ENCODE measurements around the gene CBX4.

CBX4 gene

DNA sequence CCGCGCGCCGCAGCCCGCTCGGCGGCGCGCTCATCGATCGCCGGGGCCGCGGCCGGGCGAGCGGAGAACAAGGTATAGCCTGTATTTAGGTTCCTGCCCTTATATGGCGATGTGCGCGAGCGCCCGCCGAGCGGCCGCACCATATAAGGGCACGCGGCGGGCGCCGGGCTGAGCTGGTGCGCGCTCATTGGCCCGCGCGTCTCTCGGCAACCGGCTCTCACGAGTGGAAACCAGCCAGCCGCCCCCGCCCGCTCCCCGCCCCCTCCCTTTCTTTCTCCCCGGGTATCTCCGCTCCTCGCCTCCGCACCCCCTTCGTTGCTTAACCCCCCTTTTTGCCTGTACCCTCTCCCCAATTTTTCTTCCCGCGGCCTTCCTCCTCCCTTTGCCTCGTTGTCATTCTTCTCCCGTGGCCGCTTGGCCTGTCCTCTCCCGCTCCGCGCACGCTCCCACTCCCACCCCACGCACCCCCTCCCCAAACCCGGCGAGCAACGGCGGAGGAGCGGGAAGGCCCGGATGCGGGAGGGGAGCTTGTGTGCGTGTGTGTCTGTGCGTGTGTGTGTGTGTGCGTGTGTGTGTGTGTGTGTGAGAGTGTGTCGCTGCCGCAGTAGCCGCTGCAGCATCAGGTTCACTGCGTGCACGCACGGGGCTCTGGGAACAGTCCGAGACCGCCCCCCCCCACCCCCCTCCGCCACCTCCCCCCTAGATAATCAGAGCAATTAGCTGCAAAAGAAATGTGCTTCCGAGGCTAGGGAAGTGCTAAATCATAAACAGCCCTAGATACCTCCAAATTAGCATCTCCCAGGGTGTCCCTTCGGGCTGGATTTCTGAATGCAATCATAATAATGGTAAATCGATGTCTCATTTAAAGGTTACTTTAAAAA is 28.9 kb downstream of the CBX4 start:
- Histone ChIP-seq H3K27me3 (ENCODE audit: low read length) (no peaks in the 10 kb centered on the region), H3K27ac (ENCODE audit: low read depth, low read length) (no peak overlapping the region), H2AFZ (ENCODE audit: low read depth, low read length, severe bottlenecking) (no peak overlapping the region), H3K4me2 (ENCODE audit: low read depth, low read length, poor library complexity, severe bottlenecking) (peak overlapping the region; percentile 36), H3K79me2 (ENCODE audit: insufficient read depth, low read length) (no peaks in the 10 kb centered on the region), H3K4me3 (ENCODE audit: insufficient read depth, low read length, poor library complexity, severe bottlenecking) (no peak overlapping the region), H3K9me2 (replicated peaks; ENCODE audit: insufficient read depth, low read length) (no peaks in the 10 kb centered on the region), H3F3A (ENCODE audit: insufficient read depth) (peaks cover 3% of the 10 kb centered on the region; the same call in 1 of the 2 replicates), H3K9me3 (ENCODE audit: insufficient read depth, low read length) (no peaks in the 10 kb centered on the region), H3K9ac (ENCODE audit: low read length) (no peak overlapping the region), H4K20me1 (ENCODE audit: low read depth, low read length) (no peaks in the 10 kb centered on the region), H3K36me3 (ENCODE audit: low read length) (no peaks in the 10 kb centered on the region)
- no peak for TF ChIP-seq EZH2phosphoT487 (conservative IDR thresholded peaks at IDR 0.05; ENCODE audit: low read length)
- TF ChIP-seq, protein P1, sequence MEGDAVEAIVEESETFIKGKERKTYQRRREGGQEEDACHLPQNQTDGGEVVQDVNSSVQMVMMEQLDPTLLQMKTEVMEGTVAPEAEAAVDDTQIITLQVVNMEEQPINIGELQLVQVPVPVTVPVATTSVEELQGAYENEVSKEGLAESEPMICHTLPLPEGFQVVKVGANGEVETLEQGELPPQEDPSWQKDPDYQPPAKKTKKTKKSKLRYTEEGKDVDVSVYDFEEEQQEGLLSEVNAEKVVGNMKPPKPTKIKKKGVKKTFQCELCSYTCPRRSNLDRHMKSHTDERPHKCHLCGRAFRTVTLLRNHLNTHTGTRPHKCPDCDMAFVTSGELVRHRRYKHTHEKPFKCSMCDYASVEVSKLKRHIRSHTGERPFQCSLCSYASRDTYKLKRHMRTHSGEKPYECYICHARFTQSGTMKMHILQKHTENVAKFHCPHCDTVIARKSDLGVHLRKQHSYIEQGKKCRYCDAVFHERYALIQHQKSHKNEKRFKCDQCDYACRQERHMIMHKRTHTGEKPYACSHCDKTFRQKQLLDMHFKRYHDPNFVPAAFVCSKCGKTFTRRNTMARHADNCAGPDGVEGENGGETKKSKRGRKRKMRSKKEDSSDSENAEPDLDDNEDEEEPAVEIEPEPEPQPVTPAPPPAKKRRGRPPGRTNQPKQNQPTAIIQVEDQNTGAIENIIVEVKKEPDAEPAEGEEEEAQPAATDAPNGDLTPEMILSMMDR (IDR thresholded peaks at IDR 0.05; ENCODE audit: insufficient read depth, low read length, poor library complexity, severe bottlenecking) = no peak

DNA sequence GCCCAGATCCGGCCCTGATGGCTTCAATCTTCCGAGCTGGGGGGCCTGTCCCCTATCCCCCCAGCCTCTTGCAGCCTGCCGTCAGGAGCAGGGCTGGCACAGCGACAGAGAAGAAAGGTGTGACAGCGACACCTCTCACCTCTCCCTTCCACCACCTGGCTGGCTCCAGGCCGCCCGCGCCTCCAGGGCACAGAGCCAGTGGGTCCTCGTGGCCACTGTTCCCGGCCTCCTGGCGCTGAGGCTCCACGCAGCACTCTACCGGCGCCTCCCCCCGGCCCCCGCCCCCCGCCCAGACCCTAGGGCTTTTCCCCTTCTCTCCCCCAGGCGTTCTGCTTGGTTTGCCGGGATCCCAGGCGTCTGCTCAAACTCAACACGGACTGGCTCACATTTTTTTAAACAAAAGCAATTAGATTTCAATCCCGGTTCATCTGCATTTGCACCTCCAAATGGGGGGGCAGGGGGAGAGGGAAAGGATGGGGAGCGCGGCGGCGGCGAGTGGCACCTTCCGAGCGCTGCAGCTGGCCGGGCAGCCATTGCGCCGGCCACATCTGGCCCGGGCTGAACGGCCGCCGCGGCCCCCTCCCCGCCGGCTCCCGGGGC is 29.6 kb downstream of the CBX4 start:
- TF ChIP-seq, protein P1 (IDR thresholded peaks at IDR 0.05; ENCODE audit: insufficient read depth, low read length, poor library complexity, severe bottlenecking) = no peak
- TF ChIP-seq EZH2phosphoT487 (conservative IDR thresholded peaks at IDR 0.05; ENCODE audit: low read length) = no peak
- no peaks in the 10 kb centered on the region for H3K36me3 ChIP-seq (ENCODE audit: low read length)
- no peak overlapping the region for H2AFZ ChIP-seq (ENCODE audit: low read depth, low read length, severe bottlenecking)
- no peaks in the 10 kb centered on the region for H3K9me2 ChIP-seq (replicated peaks; ENCODE audit: insufficient read depth, low read length)
- no peaks in the 10 kb centered on the region for H3K79me2 ChIP-seq (ENCODE audit: insufficient read depth, low read length)
- H3F3A ChIP-seq (ENCODE audit: insufficient read depth) = peaks cover 4% of the 10 kb centered on the region
- peak overlapping the region; percentile 28 for H3K4me2 ChIP-seq (ENCODE audit: low read depth, low read length, poor library complexity, severe bottlenecking)
- no peak overlapping the region for H3K4me3 ChIP-seq (ENCODE audit: insufficient read depth, low read length, poor library complexity, severe bottlenecking)
- H4K20me1 ChIP-seq (ENCODE audit: low read depth, low read length) = no peaks in the 10 kb centered on the region
- no peaks in the 10 kb centered on the region for H3K27me3 ChIP-seq (ENCODE audit: low read length)
- H3K9ac ChIP-seq (ENCODE audit: low read length) = no peak overlapping the region
- H3K9me3 ChIP-seq (ENCODE audit: insufficient read depth, low read length) = no peaks in the 10 kb centered on the region
- no peak overlapping the region for H3K27ac ChIP-seq (ENCODE audit: low read depth, low read length)

DNA sequence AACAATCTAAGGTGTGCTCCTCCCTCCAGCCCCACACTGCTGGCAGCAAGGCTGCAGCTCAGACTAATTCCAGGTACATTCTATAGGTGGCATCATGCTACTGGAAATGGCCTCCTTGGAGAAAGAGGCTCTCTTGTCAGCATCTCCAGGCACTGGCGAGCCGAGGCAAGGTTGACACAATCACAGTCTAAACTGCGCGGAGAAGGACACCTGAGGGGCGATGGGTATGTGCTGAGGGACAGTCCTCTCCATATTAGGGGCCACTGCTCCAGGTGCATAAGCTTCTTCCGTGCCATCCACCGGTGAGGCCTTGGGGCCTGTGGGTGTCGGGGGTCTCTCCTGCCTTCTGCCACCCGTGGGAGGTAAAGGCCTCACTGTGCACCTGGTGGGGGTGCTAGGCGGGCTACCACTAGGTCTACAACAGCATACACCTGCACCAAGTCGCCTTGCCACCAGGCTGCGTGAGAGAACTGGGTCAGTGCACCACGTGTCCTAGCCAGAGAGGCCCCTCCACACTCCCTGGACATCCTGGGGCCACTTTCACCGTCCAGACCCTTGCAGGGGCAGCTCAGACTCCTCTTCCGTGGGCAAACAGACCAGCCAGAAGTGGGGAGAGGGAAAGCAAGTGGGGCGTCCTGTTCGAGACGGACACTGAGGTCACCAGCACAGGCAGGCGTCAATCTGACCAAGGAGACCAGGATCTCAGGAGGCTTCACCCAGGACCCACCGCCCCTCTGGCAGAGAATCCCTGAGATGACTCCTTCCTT is 30.3 kb downstream of the CBX4 start:
- no peak overlapping the region for H3K27ac ChIP-seq (ENCODE audit: low read depth, low read length)
- TF ChIP-seq, protein P1 (IDR thresholded peaks at IDR 0.05; ENCODE audit: insufficient read depth, low read length, poor library complexity, severe bottlenecking) = peak; percentile 13
- no peak for TF ChIP-seq EZH2phosphoT487 (conservative IDR thresholded peaks at IDR 0.05; ENCODE audit: low read length)
- H3K4me2 ChIP-seq (ENCODE audit: low read depth, low read length, poor library complexity, severe bottlenecking) = no peak overlapping the region
- H2AFZ ChIP-seq (ENCODE audit: low read depth, low read length, severe bottlenecking) = no peak overlapping the region
- H3K4me3 ChIP-seq (ENCODE audit: insufficient read depth, low read length, poor library complexity, severe bottlenecking) = no peak overlapping the region
- H4K20me1 ChIP-seq (ENCODE audit: low read depth, low read length) = no peaks in the 10 kb centered on the region
- H3K36me3 ChIP-seq (ENCODE audit: low read length) = no peaks in the 10 kb centered on the region
- peaks cover 7% of the 10 kb centered on the region for H3F3A ChIP-seq (ENCODE audit: insufficient read depth)
- no peak overlapping the region for H3K9ac ChIP-seq (ENCODE audit: low read length)
- no peaks in the 10 kb centered on the region for H3K79me2 ChIP-seq (ENCODE audit: insufficient read depth, low read length)
- no peaks in the 10 kb centered on the region for H3K9me3 ChIP-seq (ENCODE audit: insufficient read depth, low read length)
- H3K9me2 ChIP-seq (replicated peaks; ENCODE audit: insufficient read depth, low read length) = no peaks in the 10 kb centered on the region
- H3K27me3 ChIP-seq (ENCODE audit: low read length) = no peaks in the 10 kb centered on the region

Measured in SU-DHL-6 (cell line).